GM18867 (cell line): ENCODE results near the gene FAM163B.

Source experiments
- ATAC-seq: cut with Tn5 transposase; IDR thresholded peaks from one replicate; pipeline ENCODE4 v1.9.1; 2021; ENCODE audit warnings: mild to moderate bottlenecking, moderate library complexity; ENCODE audit not compliant: unreplicated experiment

FAM163B gene

DNA sequence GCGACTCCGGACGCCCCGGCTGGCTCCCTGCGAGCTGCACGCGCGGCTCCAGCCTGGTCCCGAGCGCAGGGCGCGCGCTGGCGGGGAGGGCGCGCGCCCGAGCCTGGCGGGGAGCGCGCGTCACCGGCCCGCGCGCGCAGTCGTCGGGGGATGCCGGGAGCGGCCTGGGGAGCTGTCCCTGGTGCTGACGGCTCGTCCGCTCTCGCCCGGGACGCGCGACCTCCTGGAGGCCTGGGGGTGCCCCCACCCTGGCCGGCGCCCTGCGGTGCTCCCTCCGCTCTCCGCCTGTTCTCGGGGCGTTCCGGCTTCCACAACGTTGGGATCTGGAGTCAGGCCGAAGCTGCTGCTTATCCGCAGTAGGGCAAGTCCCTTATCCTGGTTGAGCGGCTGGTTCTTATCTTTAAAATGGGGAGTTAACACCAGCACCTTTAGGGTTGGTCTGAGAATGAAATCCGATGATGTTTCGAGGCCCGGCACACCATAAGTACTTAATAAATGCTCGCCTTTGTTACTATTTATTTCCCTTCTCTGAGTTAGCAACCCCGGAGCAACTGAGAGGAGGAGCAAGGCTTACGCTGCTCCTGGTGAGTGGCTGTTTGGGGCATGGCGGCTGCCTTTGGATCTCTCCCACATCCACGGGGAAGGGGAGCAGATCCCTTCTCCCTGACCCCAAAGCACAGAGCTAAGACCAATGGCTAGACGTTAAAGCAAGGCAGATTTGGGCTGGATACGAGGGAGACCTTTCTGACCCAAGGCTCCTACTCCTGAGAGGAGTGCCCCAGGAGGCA, at the start of gene FAM163B:
Gene FAM163B (minus strand): TSS at position 79 of the 788 bp plus-strand sequence. CDS start 29,166 bp downstream, outside the sequence.
- no peak for ATAC-seq

DNA sequence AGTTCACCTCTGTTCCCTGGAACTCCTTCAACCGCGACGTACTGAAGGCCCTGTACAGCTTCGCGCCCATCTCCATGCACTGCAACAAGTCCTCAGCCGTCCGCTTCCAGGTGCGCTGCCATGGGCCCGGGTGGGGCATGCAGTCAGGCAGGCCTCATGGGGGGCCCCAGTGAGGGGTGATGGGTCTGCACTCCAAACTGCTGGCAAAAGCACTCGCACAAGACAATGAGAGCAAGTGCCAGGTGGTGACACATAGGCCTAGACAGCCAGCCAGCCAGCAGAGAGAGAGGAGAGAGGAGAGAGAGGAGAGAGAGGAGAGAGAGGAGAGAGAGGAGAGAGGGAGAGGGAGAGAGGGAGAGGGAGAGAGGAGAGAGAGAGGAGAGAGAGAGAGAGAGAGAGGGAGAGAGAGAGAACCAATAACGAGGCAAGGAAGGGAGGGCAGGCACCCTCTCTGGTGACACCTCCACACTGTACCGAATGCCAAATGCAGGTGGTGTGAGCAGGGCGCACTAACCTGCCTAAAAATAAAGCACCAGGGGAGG, 48.0 kb upstream of the FAM163B start:
- no peak for ATAC-seq

DNA sequence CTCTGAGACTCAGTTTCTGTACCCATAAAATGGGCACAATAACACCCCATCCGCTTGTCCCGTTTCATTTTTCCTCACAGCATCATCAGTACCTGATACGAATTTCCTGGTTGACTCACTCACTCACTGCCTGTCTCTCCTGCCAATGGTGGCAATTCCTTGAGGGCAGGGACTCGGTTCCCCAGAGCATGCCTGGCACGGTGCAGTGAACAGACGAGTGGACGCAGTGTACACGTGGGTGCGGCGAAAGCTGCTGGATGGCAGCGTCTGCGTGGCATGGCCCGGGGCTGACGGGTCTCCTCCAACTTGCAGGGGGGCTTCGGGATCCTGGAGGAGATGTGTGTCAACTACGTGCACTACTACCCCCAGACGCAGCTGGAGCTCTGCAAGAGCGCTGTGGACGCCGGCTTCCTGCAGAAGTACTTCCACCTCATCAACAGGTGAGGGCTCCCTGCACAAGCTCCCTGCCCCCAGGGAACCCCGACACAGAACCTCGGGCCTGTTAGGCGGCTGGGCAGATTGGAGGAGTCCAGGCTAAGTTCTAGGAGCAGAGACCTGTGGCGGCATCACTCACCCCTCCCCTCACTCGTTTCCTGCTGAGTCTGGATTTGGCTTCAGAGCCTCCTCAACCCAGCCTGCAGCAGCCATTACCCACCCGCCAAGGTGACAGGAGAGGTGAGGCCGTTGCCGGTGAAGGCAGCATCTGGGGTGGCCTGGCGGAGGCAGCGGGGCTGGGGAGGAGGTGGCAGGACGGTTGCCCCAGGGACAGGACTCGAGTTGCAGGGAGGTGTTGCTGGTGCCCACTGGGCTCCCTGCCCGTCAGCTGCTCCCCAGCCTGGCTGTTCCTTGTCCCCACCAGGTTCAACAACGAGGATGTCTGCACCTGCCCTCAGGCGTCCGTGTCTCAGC, 47.3 kb upstream of the FAM163B start:
- ATAC-seq, result no peak

- ATAC-seq, result no peak
Observed at GRCh38 chr9:133655701-133656100, 46.5 kb upstream of the FAM163B start.

- ATAC-seq, result no peak
Observed at GRCh38 chr9:133654736-133655657, 45.8 kb upstream of the FAM163B start.

DNA sequence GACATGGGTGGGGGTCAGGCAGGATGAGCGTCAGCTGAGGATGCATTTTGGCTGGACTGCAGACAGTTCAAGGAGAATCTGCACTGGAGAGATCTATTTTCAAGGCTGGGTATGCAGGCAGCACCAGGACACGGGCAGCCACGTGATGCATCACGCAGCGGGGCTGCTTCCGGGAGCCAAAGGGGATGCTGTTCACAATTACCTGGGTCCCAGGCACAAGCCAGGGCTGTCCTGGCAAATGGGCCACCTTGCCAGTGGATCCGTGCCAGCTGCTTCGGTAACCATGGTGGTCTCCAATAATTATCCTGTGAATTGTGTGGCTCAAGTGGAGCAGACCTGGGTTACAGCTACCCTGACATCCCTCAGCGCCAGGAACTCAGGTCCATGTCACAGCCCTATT, 44.4 kb upstream of the FAM163B start:
- ATAC-seq, result no peak

DNA sequence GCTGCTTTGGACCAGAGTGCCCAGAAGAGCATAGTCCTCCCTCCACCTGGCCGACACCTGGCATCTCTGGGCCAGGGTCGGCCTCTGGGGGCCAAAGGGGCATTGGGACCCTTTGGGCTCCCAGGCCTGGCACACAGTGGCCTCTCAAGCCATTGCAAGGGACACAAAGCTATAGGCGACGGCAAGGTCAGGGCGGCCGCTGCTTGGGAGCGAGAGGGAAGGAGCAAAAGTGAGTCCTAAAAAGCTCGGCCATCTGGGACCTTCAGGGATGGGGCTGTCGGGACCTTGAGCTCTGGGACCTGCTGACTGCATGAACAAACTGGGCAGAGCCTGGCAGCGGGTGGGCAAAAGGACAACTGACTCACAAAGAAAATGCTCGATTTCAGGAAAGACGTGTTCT, 40.8 kb upstream of the FAM163B start:
- no peak for ATAC-seq

- no peak for ATAC-seq
Observed at GRCh38 chr9:133649194-133649593, 40.0 kb upstream of the FAM163B start.

DNA sequence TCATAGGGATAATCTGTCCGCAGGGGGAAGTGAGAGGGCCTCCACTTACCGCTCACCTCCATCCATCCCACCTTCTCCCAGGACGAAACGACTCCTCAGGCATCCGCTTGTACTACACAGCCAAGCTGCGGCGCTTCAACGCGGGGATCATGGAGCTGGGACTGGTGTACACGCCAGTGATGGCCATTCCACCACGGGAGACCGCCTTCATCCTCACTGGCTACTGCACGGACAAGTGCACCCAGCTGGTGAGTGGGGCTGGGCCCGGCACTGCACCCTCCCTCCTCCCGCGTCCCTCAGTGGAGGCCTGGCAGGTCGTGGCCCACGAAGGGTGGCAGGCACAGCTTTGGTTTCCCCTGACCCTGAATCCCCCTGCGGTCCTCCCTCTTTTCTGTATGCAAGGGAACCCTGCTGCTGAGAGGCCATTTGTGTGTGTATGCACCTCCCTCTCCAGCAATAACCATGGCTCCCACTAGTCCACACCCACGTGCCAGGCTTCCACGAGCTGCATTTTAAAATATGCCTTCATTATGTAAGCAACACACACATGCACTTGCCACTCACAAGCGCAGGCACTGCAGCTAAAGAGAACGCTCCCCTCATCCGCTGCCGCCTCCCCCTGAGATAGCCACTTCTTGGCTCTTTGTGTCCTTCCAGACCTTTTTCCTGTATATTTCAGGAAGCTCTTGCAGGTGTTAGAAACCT, 38.7 kb upstream of the FAM163B start:
- no peak for ATAC-seq

GRCh38 chr9:133647148-133647547, 38.0 kb upstream of the FAM163B start:
- ATAC-seq, result no peak

GRCh38 chr9:133645021-133645765, 36.0 kb upstream of the FAM163B start:
- ATAC-seq, result no peak

GRCh38 chr9:133643978-133644760, 35.0 kb upstream of the FAM163B start:
- ATAC-seq, result no peak

DNA sequence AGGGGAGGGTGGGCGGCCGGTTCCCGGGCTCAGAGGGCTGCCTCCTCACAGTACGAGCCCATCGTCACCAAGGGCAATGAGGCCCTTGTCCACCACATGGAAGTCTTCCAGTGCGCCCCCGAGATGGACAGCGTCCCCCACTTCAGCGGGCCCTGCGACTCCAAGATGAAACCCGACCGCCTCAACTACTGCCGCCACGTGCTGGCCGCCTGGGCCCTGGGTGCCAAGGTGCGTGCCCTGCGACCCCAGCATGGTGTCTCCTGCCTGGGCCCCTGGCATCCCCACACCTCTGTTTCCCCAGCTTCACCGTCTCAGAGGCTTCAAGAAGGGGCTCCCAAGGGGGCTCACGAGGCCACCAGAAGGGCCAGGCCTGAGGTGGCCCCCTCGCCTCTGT, 34.2 kb upstream of the FAM163B start:
- no peak for ATAC-seq

DNA sequence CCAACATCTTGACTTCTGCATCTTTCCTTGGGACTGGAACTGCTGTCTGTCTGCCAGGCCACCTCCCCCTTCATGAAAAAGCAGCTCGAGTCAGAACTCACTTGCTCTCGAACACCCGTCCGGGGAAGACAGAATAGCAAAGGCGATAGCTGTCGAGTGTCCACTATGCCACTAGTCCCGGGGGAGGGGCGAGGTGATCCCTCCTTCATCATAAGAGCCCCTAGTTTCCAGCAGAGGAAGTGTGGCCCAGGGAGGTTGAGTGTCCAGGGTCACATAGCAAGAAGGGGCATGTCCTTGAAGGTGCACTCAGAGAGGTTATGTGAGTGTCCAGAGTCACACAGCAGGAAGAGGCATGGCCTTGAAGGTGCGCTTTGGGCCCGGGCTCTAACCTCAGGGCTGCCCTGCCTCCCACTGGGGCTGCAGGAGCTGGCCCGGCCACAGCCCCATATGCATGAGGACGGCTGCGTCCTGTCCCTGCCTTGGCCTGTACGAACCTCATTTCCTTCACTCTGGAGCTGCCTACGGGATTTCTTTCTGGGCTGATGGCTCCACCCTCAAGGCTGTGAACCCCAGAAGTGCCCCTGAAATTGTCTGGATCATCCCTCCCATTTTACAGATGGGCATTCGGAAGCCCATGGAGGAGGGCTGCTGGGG, 33.6 kb upstream of the FAM163B start:
- no peak for ATAC-seq

- ATAC-seq, result no peak
Observed at GRCh38 chr9:133641861-133642595, 32.8 kb upstream of the FAM163B start.

GRCh38 chr9:133641396-133641655, 32.1 kb upstream of the FAM163B start:
- ATAC-seq, result no peak

DNA sequence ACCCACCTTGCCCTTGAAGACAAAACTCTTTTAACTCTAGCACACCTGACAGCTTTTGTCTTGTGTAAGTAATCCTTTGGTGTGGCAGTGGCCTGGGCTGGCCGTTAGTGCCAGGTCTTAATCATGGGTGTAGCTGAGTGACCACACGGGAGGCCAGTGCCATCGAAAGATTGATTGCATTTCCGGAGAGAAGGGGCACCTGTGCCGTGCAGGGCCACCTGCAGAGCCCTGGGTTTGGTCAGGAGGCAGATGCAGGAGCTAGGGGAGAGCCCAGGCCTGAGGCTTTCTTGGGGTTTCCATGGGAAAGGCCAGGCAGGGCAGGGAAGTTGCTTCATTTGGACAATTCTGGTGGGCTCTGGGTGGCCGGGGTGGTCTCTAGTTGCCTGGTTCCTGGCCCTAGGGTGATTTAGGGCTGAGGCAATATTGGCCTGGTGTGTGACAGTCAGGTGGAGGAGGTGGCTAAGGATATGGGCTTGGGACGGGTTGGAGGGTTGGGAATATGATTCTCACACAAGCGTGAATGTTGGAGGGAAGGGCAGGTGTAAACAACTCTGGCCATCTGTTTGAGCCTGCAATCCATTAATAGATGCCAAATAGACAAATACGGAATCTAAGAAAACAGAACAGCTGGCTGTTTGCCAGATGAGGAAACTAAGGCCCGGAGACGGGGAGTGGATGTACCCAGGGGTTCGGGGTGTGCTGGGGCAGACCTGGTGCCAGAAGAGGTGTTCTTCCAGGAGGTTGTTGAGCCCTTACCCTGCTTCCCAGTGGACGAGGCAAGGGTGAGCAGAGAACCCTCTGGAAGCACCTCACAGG, 31.6 kb upstream of the FAM163B start:
- ATAC-seq, result no peak
